ENCODE results near the gene RHPN2. TPM values are rescaled to one million over a fixed set of nuclear protein-coding genes. Genes with fewer than 3 reads are reported as not detected.
"Not testable (repeated sequence)": the region's sequence is repeated elsewhere in the genome, so short reads cannot be mapped to it uniquely, and the experiment has no call there.

Gene RHPN2
- total RNA-seq, 1 experiment from 2014 or later, result 2.8 TPM

DNA sequence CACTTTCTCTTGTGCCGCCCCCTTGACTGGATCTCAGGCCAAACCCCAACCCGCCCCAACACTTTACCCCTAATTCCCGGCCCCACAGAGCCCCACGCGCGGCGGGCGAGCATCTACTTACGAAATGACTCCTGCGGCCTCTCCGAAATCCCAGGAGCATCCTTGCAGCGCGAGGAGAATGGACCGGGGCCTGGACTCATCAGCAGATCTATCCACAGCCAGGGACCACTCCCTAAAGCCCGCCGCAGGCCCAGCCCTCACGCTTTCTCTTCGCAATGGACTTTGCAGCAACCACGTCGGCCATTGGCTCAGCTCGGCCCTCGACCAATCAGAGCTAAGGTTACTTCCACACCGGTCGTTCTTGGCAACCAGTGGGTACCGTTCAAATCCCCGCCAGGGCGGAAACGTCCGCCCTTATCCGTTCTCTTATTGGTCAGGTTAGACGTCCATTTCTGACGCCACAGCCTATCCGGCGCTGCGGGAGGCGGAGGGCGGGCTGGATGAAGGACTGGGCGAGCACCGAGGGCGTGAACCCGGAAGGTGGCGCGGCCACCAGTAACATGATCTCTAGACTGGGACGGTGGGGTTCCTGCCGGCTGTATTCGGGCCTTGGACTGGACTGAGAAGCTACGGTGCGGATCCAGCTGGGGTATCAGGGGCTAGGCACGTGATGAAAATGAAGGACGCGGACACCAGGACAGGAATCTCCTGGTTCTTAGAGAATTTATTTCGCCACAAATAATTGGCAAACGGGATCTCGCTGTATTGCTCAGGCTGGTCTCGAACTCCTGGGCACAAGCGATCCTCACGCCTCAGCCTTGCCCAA is 92.8 kb downstream of the RHPN2 start, which contains the start of the genes CEP89 and FAAP24:
Gene CEP89 (minus strand): TSS at position 244 of the 826 bp plus-strand sequence. CDS start 84 bp downstream, at position 160.
Gene FAAP24 (plus strand): TSS at position 528 of the 826 bp plus-strand sequence. CDS start 955 bp downstream, outside the sequence.
- no peaks in the 10 kb centered on the region for H3K27me3 ChIP-seq (ENCODE audit: low read length)
- H3K4me3 ChIP-seq (ENCODE audit: low read length), result peak within 1 kb of the TSS; percentile 95
- H3K9ac ChIP-seq (ENCODE audit: low read length), result peak within 1 kb of the TSS; percentile 86
- peak within 1 kb of the TSS; percentile 94 for H2AFZ ChIP-seq (ENCODE audit: low read length)
- no peak within 1 kb of the TSS for H3K27ac ChIP-seq (ENCODE audit: low read length)
- no peaks in the 10 kb centered on the region for H3K36me3 ChIP-seq (ENCODE audit: insufficient read depth, low read length)
- H3K4me2 ChIP-seq (ENCODE audit: low read depth, low read length, poor library complexity, severe bottlenecking), result peak within 1 kb of the TSS; percentile 98
- peaks cover 19% of the 10 kb centered on the region for H3K4me1 ChIP-seq (ENCODE audit: low read length)
- no peaks in the 10 kb centered on the region for H3K9me2 ChIP-seq (replicated peaks; ENCODE audit: insufficient read depth, low read length)
- peak; percentile 100 for DNase-seq
- no peaks in the 10 kb centered on the region for H4K20me1 ChIP-seq (ENCODE audit: insufficient read depth, low read depth, low read length)
- H3K79me2 ChIP-seq (ENCODE audit: low read length), result peaks cover 29% of the 10 kb centered on the region
- no peaks in the 10 kb centered on the region for H3K9me3 ChIP-seq (ENCODE audit: low read length)

DNA sequence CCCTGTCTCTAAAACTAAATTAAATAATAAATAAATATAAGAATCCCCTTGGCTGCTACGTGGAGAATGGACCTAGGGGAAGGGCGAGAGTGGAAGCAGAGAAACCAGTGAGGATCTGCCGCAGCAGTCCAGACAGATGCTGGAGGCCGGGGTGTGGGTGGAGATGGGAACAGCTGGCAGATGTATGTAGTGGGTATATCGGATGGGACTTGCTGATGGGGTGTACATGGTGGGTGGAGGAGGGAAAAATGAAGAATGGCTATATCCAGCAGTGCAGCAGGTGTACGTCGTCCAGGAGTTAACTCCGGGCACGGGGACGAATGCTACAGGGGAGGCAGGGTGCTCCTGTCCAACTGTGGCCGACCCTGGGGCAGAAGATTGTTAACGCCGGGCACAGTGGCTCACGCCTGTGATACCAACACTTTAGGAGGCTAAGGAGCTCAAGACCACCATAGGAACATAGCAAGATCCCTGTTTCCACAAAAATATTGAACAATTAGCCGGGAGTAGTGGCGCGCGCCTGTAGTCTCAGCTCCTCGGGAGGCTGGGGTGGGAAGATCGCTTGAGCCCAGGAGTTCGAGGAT is 93.6 kb downstream of the RHPN2 start:
- Histone ChIP-seq H3K9me3 (ENCODE audit: low read length) (no peaks in the 10 kb centered on the region), H3K27me3 (ENCODE audit: low read length) (no peaks in the 10 kb centered on the region), H3K4me1 (ENCODE audit: low read length) (peaks cover 19% of the 10 kb centered on the region), H3K27ac (ENCODE audit: low read length) (no peak overlapping the region), H2AFZ (ENCODE audit: low read length) (peak overlapping the region; percentile 94), H3K36me3 (ENCODE audit: insufficient read depth, low read length) (no peaks in the 10 kb centered on the region), H3K4me2 (ENCODE audit: low read depth, low read length, poor library complexity, severe bottlenecking) (peak overlapping the region; percentile 98), H3K9me2 (replicated peaks; ENCODE audit: insufficient read depth, low read length) (no peaks in the 10 kb centered on the region), H4K20me1 (ENCODE audit: insufficient read depth, low read depth, low read length) (no peaks in the 10 kb centered on the region), H3K9ac (ENCODE audit: low read length) (peak overlapping the region; percentile 86), H3K79me2 (ENCODE audit: low read length) (peaks cover 29% of the 10 kb centered on the region), H3K4me3 (ENCODE audit: low read length) (peak overlapping the region; percentile 95)
- no peak for DNase-seq

DNA sequence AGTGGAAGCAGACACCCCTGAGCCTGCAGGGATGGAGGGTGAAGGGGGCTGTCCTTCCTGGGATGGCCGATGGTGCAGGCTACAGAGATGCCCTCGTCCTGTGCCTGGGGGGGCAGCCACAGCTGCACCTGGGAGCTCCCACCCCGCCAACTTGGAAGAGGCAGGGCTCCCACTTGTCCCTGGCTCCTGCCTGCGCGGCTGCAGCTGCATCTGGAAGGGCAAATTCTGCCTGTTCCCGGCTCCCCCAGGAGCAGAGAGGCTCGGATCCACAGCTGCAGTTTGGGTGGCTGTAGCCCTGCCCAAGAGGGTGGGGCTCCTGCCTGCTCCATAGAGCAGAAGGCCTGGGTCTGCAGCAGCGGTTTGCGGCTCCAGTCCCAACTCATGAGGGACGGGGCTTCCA is 95.1 kb downstream of the RHPN2 start:
- H3K4me2 ChIP-seq (ENCODE audit: low read depth, low read length, poor library complexity, severe bottlenecking), result no peak overlapping the region
- H3K27ac ChIP-seq (ENCODE audit: low read length), result no peak overlapping the region
- H3K9ac ChIP-seq (ENCODE audit: low read length), result no peak overlapping the region
- H2AFZ ChIP-seq (ENCODE audit: low read length), result no peak overlapping the region
- DNase-seq, result no peak
- no peaks in the 10 kb centered on the region for H3K9me3 ChIP-seq (ENCODE audit: low read length)
- no peaks in the 10 kb centered on the region for H3K9me2 ChIP-seq (replicated peaks; ENCODE audit: insufficient read depth, low read length)
- H3K36me3 ChIP-seq (ENCODE audit: insufficient read depth, low read length), result no peaks in the 10 kb centered on the region
- no peaks in the 10 kb centered on the region for H4K20me1 ChIP-seq (ENCODE audit: insufficient read depth, low read depth, low read length)
- peaks cover 19% of the 10 kb centered on the region for H3K4me1 ChIP-seq (ENCODE audit: low read length)
- H3K4me3 ChIP-seq (ENCODE audit: low read length), result no peak overlapping the region
- H3K27me3 ChIP-seq (ENCODE audit: low read length), result no peaks in the 10 kb centered on the region
- peaks cover 29% of the 10 kb centered on the region for H3K79me2 ChIP-seq (ENCODE audit: low read length)

DNA sequence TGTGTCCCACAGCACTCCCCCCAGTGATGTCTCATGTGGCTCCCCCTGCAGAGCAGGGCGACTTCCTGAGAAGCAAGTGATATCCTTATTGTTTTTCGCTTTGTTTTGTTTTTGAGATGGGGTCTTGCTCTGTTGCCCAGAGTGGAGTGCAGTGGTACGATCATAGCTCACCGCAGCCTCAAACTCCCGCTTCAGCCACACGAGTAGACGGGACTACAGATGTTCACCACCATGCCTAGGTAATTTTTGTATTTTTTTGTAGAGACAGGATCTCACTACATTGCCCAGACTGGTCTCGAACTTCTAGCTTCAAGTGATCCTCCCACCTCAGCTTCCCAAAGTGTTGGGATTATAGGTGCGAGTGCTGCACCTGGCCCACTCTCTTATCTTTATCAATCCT is 97.9 kb downstream of the RHPN2 start:
- no peak overlapping the region for H3K4me2 ChIP-seq (ENCODE audit: low read depth, low read length, poor library complexity, severe bottlenecking)
- H4K20me1 ChIP-seq (ENCODE audit: insufficient read depth, low read depth, low read length), result no peaks in the 10 kb centered on the region
- no peak for DNase-seq
- peaks cover 29% of the 10 kb centered on the region for H3K79me2 ChIP-seq (ENCODE audit: low read length)
- H3K36me3 ChIP-seq (ENCODE audit: insufficient read depth, low read length), result peaks cover 3% of the 10 kb centered on the region; the same call in 1 of the 2 replicates
- peaks cover 11% of the 10 kb centered on the region for H3K4me1 ChIP-seq (ENCODE audit: low read length)
- H3K9ac ChIP-seq (ENCODE audit: low read length), result no peak overlapping the region
- H3K9me3 ChIP-seq (ENCODE audit: low read length), result no peaks in the 10 kb centered on the region
- no peak overlapping the region for H3K4me3 ChIP-seq (ENCODE audit: low read length)
- no peak overlapping the region for H3K27ac ChIP-seq (ENCODE audit: low read length)
- H2AFZ ChIP-seq (ENCODE audit: low read length), result no peak overlapping the region
- H3K27me3 ChIP-seq (ENCODE audit: low read length), result no peaks in the 10 kb centered on the region
- no peaks in the 10 kb centered on the region for H3K9me2 ChIP-seq (replicated peaks; ENCODE audit: insufficient read depth, low read length)

DNA sequence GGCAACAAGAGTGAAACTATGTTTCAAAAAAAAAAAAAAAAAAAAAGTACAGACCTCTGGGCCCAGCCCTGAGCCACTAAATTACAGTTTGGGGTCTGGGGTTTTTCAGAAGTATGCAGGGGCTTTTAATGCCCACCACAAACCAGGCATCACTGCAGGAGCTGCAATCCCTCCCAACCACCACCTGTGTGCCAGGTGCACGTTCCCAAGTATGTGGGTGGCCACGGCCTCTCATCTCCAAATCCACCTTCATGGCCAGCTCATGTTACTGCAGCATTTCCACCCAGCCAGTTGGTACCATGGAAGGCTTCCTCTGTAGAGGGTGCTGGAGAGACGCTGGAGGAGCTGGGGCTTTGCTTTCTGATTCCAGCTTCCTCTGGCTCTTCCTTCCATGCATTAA is 119.4 kb downstream of the RHPN2 start:
- no peak overlapping the region for H3K27ac ChIP-seq (ENCODE audit: low read length)
- H2AFZ ChIP-seq (ENCODE audit: low read length), result no peak overlapping the region
- no peaks in the 10 kb centered on the region for H3K79me2 ChIP-seq (ENCODE audit: low read length)
- no peaks in the 10 kb centered on the region for H3K9me3 ChIP-seq (ENCODE audit: low read length)
- H3K4me1 ChIP-seq (ENCODE audit: low read length), result no peaks in the 10 kb centered on the region
- no peaks in the 10 kb centered on the region for H3K9me2 ChIP-seq (replicated peaks; ENCODE audit: insufficient read depth, low read length)
- H3K27me3 ChIP-seq (ENCODE audit: low read length), result no peaks in the 10 kb centered on the region
- no peak overlapping the region for H3K9ac ChIP-seq (ENCODE audit: low read length)
- H4K20me1 ChIP-seq (ENCODE audit: insufficient read depth, low read depth, low read length), result no peaks in the 10 kb centered on the region
- DNase-seq, result no peak
- no peak overlapping the region for H3K4me3 ChIP-seq (ENCODE audit: low read length)
- H3K4me2 ChIP-seq (ENCODE audit: low read depth, low read length, poor library complexity, severe bottlenecking), result no peak overlapping the region
- no peaks in the 10 kb centered on the region for H3K36me3 ChIP-seq (ENCODE audit: insufficient read depth, low read length)

DNA sequence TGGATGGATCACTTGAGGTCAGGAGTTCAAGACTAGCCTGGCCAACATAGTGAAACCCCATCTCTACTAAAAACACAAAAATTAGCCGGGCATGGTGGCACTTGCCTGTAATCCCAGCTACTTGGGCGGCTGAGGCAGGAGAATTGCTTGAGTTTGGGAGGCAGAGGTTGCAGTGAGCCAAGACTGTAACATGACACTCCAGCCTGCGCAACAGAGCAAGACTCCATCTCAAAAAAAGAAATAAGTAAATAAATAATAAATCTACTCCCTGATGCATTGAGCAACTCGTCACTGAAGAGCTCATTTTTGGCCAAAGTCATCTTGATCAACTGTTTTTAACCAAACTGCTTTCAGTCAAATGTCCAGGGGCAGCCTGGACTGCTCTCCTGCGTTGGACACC is 123.4 kb downstream of the RHPN2 start:
- H3K4me3 ChIP-seq (ENCODE audit: low read length); H3K79me2 ChIP-seq (ENCODE audit: low read length); H3K36me3 ChIP-seq (ENCODE audit: insufficient read depth, low read length); H3K9ac ChIP-seq (ENCODE audit: low read length); H4K20me1 ChIP-seq (ENCODE audit: insufficient read depth, low read depth, low read length); DNase-seq; H3K9me2 ChIP-seq (replicated peaks; ENCODE audit: insufficient read depth, low read length); H2AFZ ChIP-seq (ENCODE audit: low read length); H3K27me3 ChIP-seq (ENCODE audit: low read length); H3K27ac ChIP-seq (ENCODE audit: low read length); H3K4me1 ChIP-seq (ENCODE audit: low read length); H3K9me3 ChIP-seq (ENCODE audit: low read length); H3K4me2 ChIP-seq (ENCODE audit: low read depth, low read length, poor library complexity, severe bottlenecking): not testable (repeated sequence)

DNA sequence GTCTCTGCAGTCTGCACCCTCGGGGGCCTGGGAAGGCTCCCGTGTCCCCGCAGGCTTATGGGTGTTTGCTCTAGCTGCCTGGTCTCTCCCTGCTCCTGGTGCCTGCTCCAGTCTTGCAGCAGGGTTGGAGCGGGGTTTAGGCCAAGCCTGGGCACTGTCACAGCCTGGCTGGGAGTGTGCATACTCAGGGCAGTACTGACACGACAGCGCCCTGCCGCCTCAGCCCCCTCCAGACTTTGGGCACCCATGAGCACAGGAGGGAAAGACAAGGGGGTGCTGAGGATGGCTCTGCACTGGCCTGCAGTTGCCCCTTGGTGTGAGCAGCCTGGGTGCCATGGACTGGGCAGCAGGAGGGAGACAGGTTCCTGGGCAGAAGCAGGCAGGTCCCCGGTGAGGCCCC is 128.6 kb downstream of the RHPN2 start:
- Histone ChIP-seq H3K4me1 (ENCODE audit: low read length) (peaks cover 4% of the 10 kb centered on the region), H2AFZ (ENCODE audit: low read length) (no peak overlapping the region), H3K9me3 (ENCODE audit: low read length) (no peaks in the 10 kb centered on the region), H3K9ac (ENCODE audit: low read length) (no peak overlapping the region), H3K4me2 (ENCODE audit: low read depth, low read length, poor library complexity, severe bottlenecking) (no peak overlapping the region), H3K27ac (ENCODE audit: low read length) (no peak overlapping the region), H3K27me3 (ENCODE audit: low read length) (no peaks in the 10 kb centered on the region), H3K9me2 (replicated peaks; ENCODE audit: insufficient read depth, low read length) (no peaks in the 10 kb centered on the region), H3K36me3 (ENCODE audit: insufficient read depth, low read length) (no peaks in the 10 kb centered on the region), H3K4me3 (ENCODE audit: low read length) (no peak overlapping the region), H3K79me2 (ENCODE audit: low read length) (no peaks in the 10 kb centered on the region), H4K20me1 (ENCODE audit: insufficient read depth, low read depth, low read length) (no peaks in the 10 kb centered on the region)
- DNase-seq, result no peak

DNA sequence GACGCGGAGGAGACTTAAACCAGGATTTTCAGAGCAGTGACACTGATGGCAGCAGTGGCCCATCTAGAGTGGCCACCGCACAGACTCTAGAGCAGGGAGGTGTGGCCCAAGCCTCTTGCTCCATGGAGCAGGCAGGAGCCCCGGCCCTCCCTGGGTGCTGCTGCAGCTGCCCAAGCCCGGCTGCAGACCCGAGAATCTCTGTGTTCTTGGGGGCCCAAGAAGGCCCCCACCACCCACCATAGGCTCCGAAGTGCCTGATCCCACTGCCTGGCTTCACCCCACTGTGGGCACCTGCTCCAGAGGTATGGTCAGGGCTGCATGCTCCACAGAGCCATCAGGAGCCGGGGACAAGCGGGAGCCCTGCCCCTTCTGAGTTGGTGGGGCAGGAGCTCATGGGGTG is 129.1 kb downstream of the RHPN2 start:
- Histone ChIP-seq H3K9me3 (ENCODE audit: low read length) (no peaks in the 10 kb centered on the region), H3K4me2 (ENCODE audit: low read depth, low read length, poor library complexity, severe bottlenecking) (no peak overlapping the region), H3K4me1 (ENCODE audit: low read length) (peaks cover 4% of the 10 kb centered on the region), H3K27ac (ENCODE audit: low read length) (no peak overlapping the region), H3K36me3 (ENCODE audit: insufficient read depth, low read length) (no peaks in the 10 kb centered on the region), H3K4me3 (ENCODE audit: low read length) (no peak overlapping the region), H4K20me1 (ENCODE audit: insufficient read depth, low read depth, low read length) (no peaks in the 10 kb centered on the region), H2AFZ (ENCODE audit: low read length) (no peak overlapping the region), H3K27me3 (ENCODE audit: low read length) (no peaks in the 10 kb centered on the region), H3K9me2 (replicated peaks; ENCODE audit: insufficient read depth, low read length) (no peaks in the 10 kb centered on the region), H3K79me2 (ENCODE audit: low read length) (no peaks in the 10 kb centered on the region), H3K9ac (ENCODE audit: low read length) (no peak overlapping the region)
- DNase-seq, result no peak

Measured in Karpas-422 (cell line).